ENCODE data around the gene PRKCQ. TPM values are rescaled to one million over a fixed set of nuclear protein-coding genes. Genes with fewer than 3 reads are reported as not detected.

PRKCQ gene
- total RNA-seq, 1 donor from 2014 or later = 2.1 TPM

DNA sequence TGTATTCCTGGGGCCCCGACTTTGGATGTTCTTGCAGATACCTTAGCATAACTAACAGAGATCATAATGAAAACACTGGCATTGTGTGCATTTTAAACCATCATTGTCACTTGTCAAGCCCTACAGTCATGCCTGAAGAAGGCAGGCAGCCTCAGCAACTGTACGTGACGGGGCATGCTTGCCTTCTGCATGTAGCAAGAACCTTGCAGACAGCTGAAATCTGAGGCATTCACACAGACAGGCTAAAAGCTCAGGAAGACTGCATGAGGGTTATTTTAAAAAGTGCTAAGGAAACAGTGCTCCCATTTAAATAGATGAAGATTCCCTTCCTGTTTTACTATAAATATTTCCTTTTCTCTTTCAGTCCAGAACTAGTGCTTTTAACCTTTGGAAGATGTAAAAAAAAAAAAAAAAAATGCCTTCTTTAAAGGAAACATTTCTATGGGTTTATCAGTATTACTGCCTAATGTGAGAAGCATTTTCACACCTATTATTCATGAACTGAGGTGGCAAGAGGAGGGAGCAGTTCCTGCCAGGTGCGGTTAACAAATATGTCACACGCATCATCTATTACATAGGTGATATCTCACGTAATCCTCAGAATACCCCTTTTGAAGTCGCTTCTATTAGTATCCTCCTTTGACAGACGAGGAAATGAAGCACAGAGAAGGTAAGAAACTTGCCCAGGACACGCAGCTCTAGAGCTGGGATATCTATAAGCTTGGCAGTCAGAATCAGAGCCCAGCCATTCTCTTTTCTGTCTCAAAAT, 88.1 kb downstream of the PRKCQ start:
- peaks cover 12% of the 10 kb centered on the region for H3K4me1 Mint-ChIP-seq (ENCODE audit: low read depth, unreplicated experiment)
- Histone ChIP-seq H3K36me3 (ENCODE audit: insufficient read depth, low read length) (no peaks in the 10 kb centered on the region), H3K27ac (ENCODE audit: low read depth, low read length) (no peak overlapping the region), H3K4me1 (ENCODE audit: insufficient read depth, low read length) (peaks cover 3% of the 10 kb centered on the region), H3K79me2 (ENCODE audit: insufficient read depth, low read length) (no peaks in the 10 kb centered on the region), H4K20me1 (ENCODE audit: insufficient read depth, low read length) (no peaks in the 10 kb centered on the region), H3K4me2 (ENCODE audit: low read length) (no peak overlapping the region), H3K9ac (ENCODE audit: low read length) (no peak overlapping the region), H2AFZ (ENCODE audit: low read depth, low read length) (no peak overlapping the region), H3K4me3 (ENCODE audit: insufficient read depth, low read depth, low read length) (no peak overlapping the region), H3K27me3 (ENCODE audit: insufficient read depth, low read length) (peaks cover 5% of the 10 kb centered on the region), H3K9me3 (ENCODE audit: insufficient read depth, low read depth, low read length) (no peaks in the 10 kb centered on the region)
- peak overlapping the region; percentile 43 for H3K27ac Mint-ChIP-seq (ENCODE audit: unreplicated experiment)
- no peaks in the 10 kb centered on the region for H3K9me3 Mint-ChIP-seq (ENCODE audit: unreplicated experiment)
- TF ChIP-seq, protein P1, sequence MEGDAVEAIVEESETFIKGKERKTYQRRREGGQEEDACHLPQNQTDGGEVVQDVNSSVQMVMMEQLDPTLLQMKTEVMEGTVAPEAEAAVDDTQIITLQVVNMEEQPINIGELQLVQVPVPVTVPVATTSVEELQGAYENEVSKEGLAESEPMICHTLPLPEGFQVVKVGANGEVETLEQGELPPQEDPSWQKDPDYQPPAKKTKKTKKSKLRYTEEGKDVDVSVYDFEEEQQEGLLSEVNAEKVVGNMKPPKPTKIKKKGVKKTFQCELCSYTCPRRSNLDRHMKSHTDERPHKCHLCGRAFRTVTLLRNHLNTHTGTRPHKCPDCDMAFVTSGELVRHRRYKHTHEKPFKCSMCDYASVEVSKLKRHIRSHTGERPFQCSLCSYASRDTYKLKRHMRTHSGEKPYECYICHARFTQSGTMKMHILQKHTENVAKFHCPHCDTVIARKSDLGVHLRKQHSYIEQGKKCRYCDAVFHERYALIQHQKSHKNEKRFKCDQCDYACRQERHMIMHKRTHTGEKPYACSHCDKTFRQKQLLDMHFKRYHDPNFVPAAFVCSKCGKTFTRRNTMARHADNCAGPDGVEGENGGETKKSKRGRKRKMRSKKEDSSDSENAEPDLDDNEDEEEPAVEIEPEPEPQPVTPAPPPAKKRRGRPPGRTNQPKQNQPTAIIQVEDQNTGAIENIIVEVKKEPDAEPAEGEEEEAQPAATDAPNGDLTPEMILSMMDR (IDR thresholded peaks at IDR 0.05; ENCODE audit: insufficient read depth, low read depth, low read length) = no peak
- no peak for TF ChIP-seq EZH2 (IDR thresholded peaks at IDR 0.05; ENCODE audit: insufficient read depth, low read length)
- DNase-seq (ENCODE audit: low read depth) (no peak), FAIRE-seq (no peak)
- H3K27me3 Mint-ChIP-seq (ENCODE audit: low read depth, unreplicated experiment) = peaks cover 2% of the 10 kb centered on the region
- peaks cover 2% of the 10 kb centered on the region for H3K36me3 Mint-ChIP-seq (ENCODE audit: low read depth, unreplicated experiment)
- no peak overlapping the region for H3K4me3 Mint-ChIP-seq (ENCODE audit: unreplicated experiment)

DNA sequence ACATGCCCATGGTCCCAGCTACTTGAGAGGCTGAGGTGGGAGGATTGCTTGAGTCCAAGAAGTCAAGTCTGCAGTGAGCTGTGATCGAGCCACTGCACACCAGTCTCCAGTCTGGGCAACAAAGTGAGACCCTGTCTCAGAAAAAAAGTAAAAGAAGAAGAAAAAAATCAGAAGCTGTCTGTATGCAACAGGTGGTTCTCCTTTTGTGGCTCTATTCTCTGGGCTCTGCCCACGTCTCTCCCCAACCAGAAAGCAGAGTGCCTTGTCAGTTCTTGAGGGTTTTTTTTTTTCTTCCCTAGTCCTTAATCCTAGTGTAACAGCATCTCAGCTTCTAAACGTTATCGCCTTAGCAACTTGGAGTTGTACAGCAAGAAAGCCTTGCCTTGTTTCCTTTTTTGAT, 89.5 kb downstream of the PRKCQ start:
- TF ChIP-seq, protein P1 (IDR thresholded peaks at IDR 0.05; ENCODE audit: insufficient read depth, low read depth, low read length) = no peak
- no peak for TF ChIP-seq EZH2 (IDR thresholded peaks at IDR 0.05; ENCODE audit: insufficient read depth, low read length)
- Mint-ChIP-seq H3K36me3 (ENCODE audit: low read depth, unreplicated experiment) (peaks cover 2% of the 10 kb centered on the region), H3K4me1 (ENCODE audit: low read depth, unreplicated experiment) (peaks cover 12% of the 10 kb centered on the region), H3K27me3 (ENCODE audit: low read depth, unreplicated experiment) (peaks cover 2% of the 10 kb centered on the region), H3K4me3 (ENCODE audit: unreplicated experiment) (no peak overlapping the region), H3K9me3 (ENCODE audit: unreplicated experiment) (no peaks in the 10 kb centered on the region), H3K27ac (ENCODE audit: unreplicated experiment) (no peak overlapping the region)
- no peak overlapping the region for H3K27ac ChIP-seq (ENCODE audit: low read depth, low read length)
- H3K27me3 ChIP-seq (ENCODE audit: insufficient read depth, low read length) = peaks cover 5% of the 10 kb centered on the region
- no peak overlapping the region for H2AFZ ChIP-seq (ENCODE audit: low read depth, low read length)
- no peaks in the 10 kb centered on the region for H3K79me2 ChIP-seq (ENCODE audit: insufficient read depth, low read length)
- H3K9ac ChIP-seq (ENCODE audit: low read length) = no peak overlapping the region
- no peak overlapping the region for H3K4me3 ChIP-seq (ENCODE audit: insufficient read depth, low read depth, low read length)
- no peak for FAIRE-seq
- no peak overlapping the region for H3K4me2 ChIP-seq (ENCODE audit: low read length)
- no peaks in the 10 kb centered on the region for H4K20me1 ChIP-seq (ENCODE audit: insufficient read depth, low read length)
- peaks cover 3% of the 10 kb centered on the region for H3K4me1 ChIP-seq (ENCODE audit: insufficient read depth, low read length)
- H3K9me3 ChIP-seq (ENCODE audit: insufficient read depth, low read depth, low read length) = no peaks in the 10 kb centered on the region
- DNase-seq (ENCODE audit: low read depth) = no peak
- H3K36me3 ChIP-seq (ENCODE audit: insufficient read depth, low read length) = no peaks in the 10 kb centered on the region

DNA sequence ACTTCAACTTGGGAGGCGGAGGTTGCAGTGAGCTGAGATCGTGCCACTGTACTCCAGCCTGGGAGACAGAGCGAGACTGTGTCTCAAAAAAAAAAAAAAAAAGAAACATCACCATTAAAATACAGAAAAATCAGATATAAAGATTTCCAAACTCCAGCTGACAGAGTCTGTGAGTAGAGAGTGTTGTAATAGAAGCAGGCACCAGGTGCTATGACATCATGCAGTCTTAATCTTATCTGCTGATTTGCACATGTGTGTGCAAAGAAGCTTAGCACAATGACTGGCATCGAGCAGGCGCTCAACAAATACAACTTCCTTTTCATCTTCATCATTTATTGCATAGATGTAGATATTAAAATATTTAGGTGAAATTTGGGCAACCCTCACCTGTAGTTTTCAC, 92.2 kb downstream of the PRKCQ start:
- H3K4me1 ChIP-seq (ENCODE audit: insufficient read depth, low read length) = no peaks in the 10 kb centered on the region
- Mint-ChIP-seq H3K9me3 (ENCODE audit: unreplicated experiment) (no peaks in the 10 kb centered on the region), H3K27ac (ENCODE audit: unreplicated experiment) (no peak overlapping the region), H3K36me3 (ENCODE audit: low read depth, unreplicated experiment) (peaks cover 2% of the 10 kb centered on the region), H3K4me3 (ENCODE audit: unreplicated experiment) (no peak overlapping the region), H3K4me1 (ENCODE audit: low read depth, unreplicated experiment) (peaks cover 11% of the 10 kb centered on the region), H3K27me3 (ENCODE audit: low read depth, unreplicated experiment) (peaks cover 2% of the 10 kb centered on the region)
- H3K4me2 ChIP-seq (ENCODE audit: low read length) = no peak overlapping the region
- FAIRE-seq = no peak
- H4K20me1 ChIP-seq (ENCODE audit: insufficient read depth, low read length) = no peaks in the 10 kb centered on the region
- H3K4me3 ChIP-seq (ENCODE audit: insufficient read depth, low read depth, low read length) = no peak overlapping the region
- TF ChIP-seq EZH2 (IDR thresholded peaks at IDR 0.05; ENCODE audit: insufficient read depth, low read length) = no peak
- TF ChIP-seq, protein P1 (IDR thresholded peaks at IDR 0.05; ENCODE audit: insufficient read depth, low read depth, low read length) = no peak
- no peak overlapping the region for H3K27ac ChIP-seq (ENCODE audit: low read depth, low read length)
- H3K79me2 ChIP-seq (ENCODE audit: insufficient read depth, low read length) = no peaks in the 10 kb centered on the region
- no peaks in the 10 kb centered on the region for H3K9me3 ChIP-seq (ENCODE audit: insufficient read depth, low read depth, low read length)
- no peak for DNase-seq (ENCODE audit: low read depth)
- H3K36me3 ChIP-seq (ENCODE audit: insufficient read depth, low read length) = no peaks in the 10 kb centered on the region
- H3K27me3 ChIP-seq (ENCODE audit: insufficient read depth, low read length) = peaks cover 5% of the 10 kb centered on the region
- no peak overlapping the region for H2AFZ ChIP-seq (ENCODE audit: low read depth, low read length)
- no peak overlapping the region for H3K9ac ChIP-seq (ENCODE audit: low read length)
